A673 (cell line): ENCODE data around the gene TEC.

Experiments
- EZH2 ChIP-seq: fragments of 200-600 bp; sonication (generic); IDR thresholded peaks from 2 replicates; pipeline ENCODE4 v1.6.1; 2017; ENCODE audit warnings: borderline replicate concordance, low read depth, mild to moderate bottlenecking, mixed read lengths, antibody characterized with exemption, low read length; ENCODE audit not compliant: poor library complexity, severe bottlenecking
- TF ChIP-seq, protein P1 (sequence below): fragments of 300-800, 200-600 bp; sonication (generic); conservative IDR thresholded peaks from 2 replicates; pipeline ENCODE4 v1.5.1; 2017; ENCODE audit warnings: low read depth, mild to moderate bottlenecking, antibody characterized with exemption, low read length, moderate library complexity, mixed read lengths

DNA sequence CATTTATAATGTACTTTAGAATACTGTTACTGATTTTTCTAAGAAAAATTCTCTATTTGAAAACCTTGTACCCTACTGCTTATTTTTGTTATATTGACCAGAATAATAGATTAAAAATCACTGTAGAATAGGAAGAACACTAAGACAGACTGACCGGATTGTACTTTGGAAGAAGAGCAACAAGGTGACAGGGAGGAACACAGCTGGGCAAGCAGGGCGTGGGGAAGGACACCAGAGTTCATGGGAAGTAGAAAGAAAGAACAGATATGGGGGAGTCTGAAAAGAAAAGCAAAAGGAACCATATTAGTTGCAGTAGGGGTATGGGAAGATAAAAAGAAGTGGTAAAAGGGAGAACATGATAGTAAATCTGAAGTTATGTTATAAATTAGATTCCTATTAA, 174.2 kb downstream of the TEC start:
- TF ChIP-seq, protein P1, sequence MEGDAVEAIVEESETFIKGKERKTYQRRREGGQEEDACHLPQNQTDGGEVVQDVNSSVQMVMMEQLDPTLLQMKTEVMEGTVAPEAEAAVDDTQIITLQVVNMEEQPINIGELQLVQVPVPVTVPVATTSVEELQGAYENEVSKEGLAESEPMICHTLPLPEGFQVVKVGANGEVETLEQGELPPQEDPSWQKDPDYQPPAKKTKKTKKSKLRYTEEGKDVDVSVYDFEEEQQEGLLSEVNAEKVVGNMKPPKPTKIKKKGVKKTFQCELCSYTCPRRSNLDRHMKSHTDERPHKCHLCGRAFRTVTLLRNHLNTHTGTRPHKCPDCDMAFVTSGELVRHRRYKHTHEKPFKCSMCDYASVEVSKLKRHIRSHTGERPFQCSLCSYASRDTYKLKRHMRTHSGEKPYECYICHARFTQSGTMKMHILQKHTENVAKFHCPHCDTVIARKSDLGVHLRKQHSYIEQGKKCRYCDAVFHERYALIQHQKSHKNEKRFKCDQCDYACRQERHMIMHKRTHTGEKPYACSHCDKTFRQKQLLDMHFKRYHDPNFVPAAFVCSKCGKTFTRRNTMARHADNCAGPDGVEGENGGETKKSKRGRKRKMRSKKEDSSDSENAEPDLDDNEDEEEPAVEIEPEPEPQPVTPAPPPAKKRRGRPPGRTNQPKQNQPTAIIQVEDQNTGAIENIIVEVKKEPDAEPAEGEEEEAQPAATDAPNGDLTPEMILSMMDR, result no peak
- no peak for TF ChIP-seq EZH2
